Ramos (cell line): ENCODE results near the gene PCDHA8.
"Not testable (repeated sequence)": the region's sequence is repeated elsewhere in the genome, so short reads cannot be mapped to it uniquely, and the experiment has no call there.

Experiments used
- in situ Hi-C: fragments of 300-500 bp; cut with MboI; formaldehyde crosslinking; loops from one replicate; pipeline ENCODE4 v1.14.3; 2022; ENCODE audit warnings: low sequenced_read_pairs; ENCODE audit not compliant: unreplicated experiment

Gene PCDHA8, protein sequence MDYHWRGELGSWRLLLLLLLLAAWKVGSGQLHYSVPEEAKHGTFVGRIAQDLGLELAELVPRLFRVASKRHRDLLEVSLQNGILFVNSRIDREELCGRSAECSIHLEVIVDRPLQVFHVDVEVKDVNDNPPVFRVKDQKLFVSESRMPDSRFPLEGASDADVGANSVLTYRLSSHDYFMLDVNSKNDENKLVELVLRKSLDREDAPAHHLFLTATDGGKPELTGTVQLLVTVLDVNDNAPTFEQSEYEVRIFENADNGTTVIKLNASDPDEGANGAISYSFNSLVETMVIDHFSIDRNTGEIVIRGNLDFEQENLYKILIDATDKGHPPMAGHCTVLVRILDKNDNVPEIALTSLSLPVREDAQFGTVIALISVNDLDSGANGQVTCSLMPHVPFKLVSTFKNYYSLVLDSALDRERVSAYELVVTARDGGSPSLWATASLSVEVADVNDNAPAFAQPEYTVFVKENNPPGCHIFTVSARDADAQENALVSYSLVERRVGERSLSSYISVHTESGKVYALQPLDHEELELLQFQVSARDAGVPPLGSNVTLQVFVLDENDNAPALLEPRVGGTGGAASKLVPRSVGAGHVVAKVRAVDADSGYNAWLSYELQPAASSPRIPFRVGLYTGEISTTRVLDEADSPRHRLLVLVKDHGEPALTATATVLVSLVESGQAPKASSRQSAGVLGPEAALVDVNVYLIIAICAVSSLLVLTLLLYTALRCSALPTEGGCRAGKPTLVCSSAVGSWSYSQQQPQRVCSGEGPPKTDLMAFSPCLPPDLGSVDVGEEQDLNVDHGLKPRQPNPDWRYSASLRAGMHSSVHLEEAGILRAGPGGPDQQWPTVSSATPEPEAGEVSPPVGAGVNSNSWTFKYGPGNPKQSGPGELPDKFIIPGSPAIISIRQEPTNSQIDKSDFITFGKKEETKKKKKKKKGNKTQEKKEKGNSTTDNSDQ

GRCh38 chr5:140840978-140841962, at the start of gene PCDHA8:
PCDHA8 (plus strand) TSS chr5:140841187; CDS start chr5:140841322, 135 bp downstream.
- in situ Hi-C loops: no loop called here

GRCh38 chr5:140794595-140795258, 46.3 kb upstream of the PCDHA8 start, which contains the start of gene PCDHA2:
PCDHA2 (plus strand) TSS chr5:140794852.
- in situ Hi-C loops: no loop called here

- in situ Hi-C loops: no loop called here
These were observed 45.7 kb upstream of the PCDHA8 start for GRCh38 chr5:140795259-140795641.

DNA sequence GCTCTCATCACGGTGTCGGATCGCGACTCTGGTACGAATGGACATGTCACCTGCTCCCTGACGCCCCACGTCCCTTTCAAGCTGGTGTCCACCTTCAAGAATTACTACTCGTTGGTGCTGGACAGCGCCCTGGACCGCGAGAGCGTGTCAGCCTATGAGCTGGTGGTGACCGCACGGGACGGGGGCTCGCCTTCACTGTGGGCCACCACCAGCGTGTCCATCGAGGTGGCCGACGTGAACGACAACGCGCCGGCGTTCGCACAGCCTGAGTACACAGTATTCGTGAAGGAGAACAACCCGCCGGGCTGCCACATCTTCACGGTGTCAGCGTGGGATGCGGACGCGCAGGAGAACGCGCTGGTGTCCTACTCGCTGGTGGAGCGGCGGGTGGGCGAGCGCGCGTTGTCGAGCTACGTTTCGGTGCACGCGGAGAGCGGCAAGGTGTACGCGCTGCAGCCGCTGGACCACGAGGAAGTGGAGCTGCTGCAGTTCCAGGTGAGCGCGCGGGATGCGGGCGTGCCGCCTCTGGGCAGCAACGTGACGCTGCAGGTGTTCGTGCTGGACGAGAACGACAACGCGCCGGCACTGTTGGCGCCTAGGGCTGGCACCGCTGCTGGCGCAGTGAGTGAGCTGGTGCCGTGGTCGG, 44.8 kb upstream of the PCDHA8 start:
- in situ Hi-C loops: not testable (repeated sequence)

DNA sequence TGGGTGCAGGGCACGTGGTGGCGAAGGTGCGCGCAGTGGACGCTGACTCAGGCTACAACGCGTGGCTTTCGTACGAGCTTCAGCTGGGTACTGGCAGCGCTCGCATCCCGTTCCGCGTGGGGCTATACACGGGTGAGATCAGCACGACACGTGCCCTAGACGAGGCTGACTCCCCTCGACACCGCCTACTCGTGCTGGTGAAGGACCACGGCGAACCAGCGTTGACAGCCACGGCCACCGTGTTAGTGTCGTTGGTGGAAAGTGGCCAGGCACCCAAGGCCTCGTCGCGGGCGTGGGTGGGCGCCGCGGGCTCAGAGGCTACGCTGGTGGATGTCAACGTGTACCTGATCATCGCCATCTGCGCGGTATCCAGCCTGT, 44.3 kb upstream of the PCDHA8 start:
- in situ Hi-C loops: no loop called here

GRCh38 chr5:140800816-140801493, 40.0 kb upstream of the PCDHA8 start, which contains the start of gene PCDHA3:
PCDHA3 (plus strand) TSS chr5:140801057.
- in situ Hi-C loops: no loop called here

- in situ Hi-C loops: no loop called here
These were observed 39.5 kb upstream of the PCDHA8 start for GRCh38 chr5:140801494-140801841.

GRCh38 chr5:140802381-140802780, 38.6 kb upstream of the PCDHA8 start:
- in situ Hi-C loops: not testable (repeated sequence)

DNA sequence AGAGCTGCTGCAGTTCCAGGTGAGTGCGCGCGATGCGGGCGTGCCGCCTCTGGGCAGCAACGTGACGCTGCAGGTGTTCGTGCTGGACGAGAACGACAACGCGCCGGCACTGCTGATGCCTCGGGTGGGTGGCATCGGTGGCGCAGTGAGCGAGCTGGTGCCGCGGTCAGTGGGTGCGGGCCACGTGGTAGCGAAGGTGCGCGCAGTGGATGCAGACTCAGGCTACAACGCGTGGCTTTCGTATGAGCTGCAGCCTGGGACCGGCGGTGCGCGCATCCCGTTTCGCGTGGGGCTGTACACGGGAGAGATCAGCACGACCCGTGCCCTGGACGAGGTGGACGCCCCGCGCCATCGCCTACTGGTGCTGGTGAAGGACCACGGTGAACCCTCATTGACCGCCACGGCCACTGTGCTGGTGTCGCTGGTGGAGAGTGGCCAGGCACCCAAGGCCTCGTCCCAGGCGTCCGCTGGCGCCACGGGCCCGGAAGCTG, 38.2 kb upstream of the PCDHA8 start:
- in situ Hi-C loops: no loop called here

GRCh38 chr5:140806834-140807775, 33.9 kb upstream of the PCDHA8 start, which contains the start of gene PCDHA4:
PCDHA4 (plus strand) TSS chr5:140807068.
- in situ Hi-C loops: no loop called here

- in situ Hi-C loops: not testable (repeated sequence)
These were observed 32.6 kb upstream of the PCDHA8 start for GRCh38 chr5:140808241-140808888.

GRCh38 chr5:140808889-140809291, 32.1 kb upstream of the PCDHA8 start:
- in situ Hi-C loops: no loop called here

GRCh38 chr5:140821375-140822280, 19.4 kb upstream of the PCDHA8 start, which contains the start of gene PCDHA5:
PCDHA5 (plus strand) TSS chr5:140821613.
- in situ Hi-C loops: no loop called here

GRCh38 chr5:140822281-140822629, 18.7 kb upstream of the PCDHA8 start:
- in situ Hi-C loops: no loop called here

DNA sequence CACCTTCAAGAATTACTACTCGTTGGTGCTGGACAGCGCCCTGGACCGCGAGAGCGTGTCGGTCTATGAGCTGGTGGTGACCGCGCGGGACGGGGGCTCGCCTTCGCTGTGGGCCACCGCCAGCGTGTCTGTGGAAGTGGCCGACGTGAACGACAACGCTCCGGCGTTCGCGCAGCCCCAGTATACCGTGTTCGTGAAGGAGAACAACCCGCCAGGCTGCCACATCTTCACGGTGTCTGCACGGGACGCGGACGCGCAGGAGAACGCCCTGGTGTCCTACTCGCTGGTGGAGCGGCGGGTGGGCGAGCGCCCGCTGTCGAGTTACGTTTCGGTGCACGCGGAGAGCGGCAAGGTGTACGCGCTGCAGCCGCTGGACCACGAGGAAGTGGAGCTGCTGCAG, 18.0 kb upstream of the PCDHA8 start:
- in situ Hi-C loops: not testable (repeated sequence)

DNA sequence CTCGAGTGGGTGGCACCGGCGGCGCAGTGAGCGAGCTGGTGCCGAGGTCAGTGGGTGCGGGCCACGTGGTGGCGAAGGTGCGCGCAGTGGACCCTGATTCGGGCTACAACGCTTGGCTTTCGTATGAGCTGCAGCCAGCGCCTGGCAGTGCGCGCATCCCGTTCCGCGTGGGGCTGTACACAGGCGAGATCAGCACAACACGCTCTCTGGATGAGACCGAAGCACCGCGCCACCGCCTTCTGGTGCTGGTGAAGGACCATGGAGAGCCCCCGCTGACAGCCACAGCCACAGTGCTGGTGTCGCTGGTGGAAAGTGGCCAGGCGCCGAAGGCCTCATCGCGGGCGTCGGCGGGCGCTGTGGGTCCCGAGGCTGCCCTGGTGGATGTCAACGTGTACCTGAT, 17.5 kb upstream of the PCDHA8 start:
- in situ Hi-C loops: no loop called here
